Right renal pelvis (tissue), 4 donors: ENCODE results near the gene MED13L. TPM values are rescaled to one million over a fixed set of nuclear protein-coding genes. Genes with fewer than 3 reads are reported as not detected.
"Not testable (repeated sequence)": the region's sequence is repeated elsewhere in the genome, so short reads cannot be mapped to it uniquely, and the experiment has no call there.

Experiments used
- DNase-seq, 4 donors: peaks; one replicate each; pipeline ENCODE4 v3.0.0-alpha.2; 2013; ENCODE audit warnings: low read depth in 4 of 4, low spot score in 3 of 4, missing footprints in 1 of 4
- polyA plus RNA-seq, 4 donors: library from polyadenylated mRNA; unstranded; fragments of 120-200 nt; gene quantifications; one replicate each; pipeline ENCODE4 v1.2.1, GENCODE V29; 2013; ENCODE audit not compliant: insufficient read length in 4 of 4

The MED13L gene
- polyA plus RNA-seq, 4 donors: 71.0 to 86.6 (median 81.5) TPM

GRCh38 chr12:116037941-116038837 is 239.3 kb downstream of the MED13L start:
- DNase-seq: no peak

GRCh38 chr12:116033765-116034164 is 243.7 kb downstream of the MED13L start:
- no peak for DNase-seq

- DNase-seq: not testable (repeated sequence)
These were observed 245.9 kb downstream of the MED13L start for GRCh38 chr12:116031624-116032023.

GRCh38 chr12:116028619-116029018 is 248.9 kb downstream of the MED13L start:
- DNase-seq: no peak

GRCh38 chr12:116027551-116027821 is 250.0 kb downstream of the MED13L start:
- DNase-seq: no peak

GRCh38 chr12:116026768-116027550 is 250.5 kb downstream of the MED13L start:
- no peak for DNase-seq

- no peak for DNase-seq
These were observed 251.1 kb downstream of the MED13L start for GRCh38 chr12:116026346-116026745.

- DNase-seq: no peak
These were observed 252.7 kb downstream of the MED13L start for GRCh38 chr12:116024769-116025168.

GRCh38 chr12:116019415-116019814 is 258.1 kb downstream of the MED13L start:
- DNase-seq: no peak

- no peak for DNase-seq
These were observed 259.2 kb downstream of the MED13L start for GRCh38 chr12:116018282-116018681.

- DNase-seq: no peak
These were observed 262.0 kb downstream of the MED13L start for GRCh38 chr12:116015525-116015924.

GRCh38 chr12:116012757-116013156 is 264.7 kb downstream of the MED13L start:
- DNase-seq: no peak

- DNase-seq: no peak
These were observed 266.3 kb downstream of the MED13L start for GRCh38 chr12:116011217-116011616.

GRCh38 chr12:116010467-116010866 is 267.0 kb downstream of the MED13L start:
- no peak for DNase-seq

- no peak for DNase-seq
These were observed 267.7 kb downstream of the MED13L start for GRCh38 chr12:116009805-116010204.

- DNase-seq: no peak
These were observed 271.4 kb downstream of the MED13L start for GRCh38 chr12:116006141-116006540.

- no peak for DNase-seq
These were observed 274.5 kb downstream of the MED13L start for GRCh38 chr12:116002890-116003536.

- DNase-seq: no peak
These were observed 277.2 kb downstream of the MED13L start for GRCh38 chr12:116000252-116000651.

GRCh38 chr12:115999582-115999981 is 277.9 kb downstream of the MED13L start:
- DNase-seq: no peak

GRCh38 chr12:115998794-115999478 is 278.6 kb downstream of the MED13L start:
- no peak for DNase-seq
